ENCODE data around the gene GRAMD4. TPM values are rescaled to one million over a fixed set of nuclear protein-coding genes. Genes with fewer than 3 reads are reported as not detected.

GRAMD4 gene
- total RNA-seq, 5 donors from 2014 or later (not counting 1 experiment from before 2014, with no cell fraction given): 8.8 to 24.3 (median 22.9) TPM

GRCh38 chr22:46574993-46575910, 44.9 kb upstream of the GRAMD4 start:
- Mint-ChIP-seq H3K4me1 (peaks cover 32 to 42% (median 41%) of the 10 kb centered on the region in 3 donors), H3K27ac (peak overlapping the region; percentile 73 to 86), H3K9me3 (peaks cover 5 to 12% (median 9%) of the 10 kb centered on the region in 3 donors), H3K27me3 (no peaks in the 10 kb centered on the region), H3K36me3 (no peaks in the 10 kb centered on the region), H3K4me3 (peak overlapping the region; percentile 79 to 82 (median 80))
- H3K27ac ChIP-seq (ENCODE audit: low read length): no peak overlapping the region
- WGBS (ENCODE audit: insufficient coverage): 90% methylated on average over 16 of the region's 19 CpGs
- no peak for ATAC-seq (replicated peaks in 1 of 4)
- no peak overlapping the region for H3K4me3 ChIP-seq (ENCODE audit: control insufficient read depth in 1 of 2, extremely low read depth in 1 of 2, low read length in 1 of 2)
- H3K4me1 ChIP-seq (ENCODE audit: control insufficient read depth in 1 of 2, extremely low read depth in 1 of 2, insufficient read depth in 2 of 2, low read length in 2 of 2): peaks cover 9 to 33% of the 10 kb centered on the region in 2 experiments
- ChIA-PET POLR2A (no interaction called here), CTCF (interaction anchor here in 1 of 2 donors (0.7 kb wide), 1 partner anchor 187 kb away, joined by 3 read pairs; the partner anchor contains the start of gene TBC1D22A)
- no peak for DNase-seq
- peaks cover 0 to 6% of the 10 kb centered on the region in 2 donors for H3K36me3 ChIP-seq (ENCODE audit: control insufficient read depth in 2 of 2, extremely low read depth in 1 of 2, insufficient read depth in 1 of 2, low read length in 1 of 2)
- no peaks in the 10 kb centered on the region for H3K27me3 ChIP-seq (replicated peaks in 1 of 2; ENCODE audit: control insufficient read depth in 2 of 2, extremely low read depth in 1 of 2, insufficient read depth in 2 of 2, low read length in 1 of 2)
- no peaks in the 10 kb centered on the region for H3K9me3 ChIP-seq

- H3K27me3 ChIP-seq (replicated peaks in 1 of 2; ENCODE audit: control insufficient read depth in 2 of 2, extremely low read depth in 1 of 2, insufficient read depth in 2 of 2, low read length in 1 of 2): no peaks in the 10 kb centered on the region
- H3K36me3 ChIP-seq (ENCODE audit: control insufficient read depth in 2 of 2, extremely low read depth in 1 of 2, insufficient read depth in 1 of 2, low read length in 1 of 2): peaks cover 0 to 6% of the 10 kb centered on the region in 2 donors
- peak overlapping the region; percentile 46 to 62 for H3K4me3 ChIP-seq (ENCODE audit: control insufficient read depth in 1 of 2, extremely low read depth in 1 of 2, low read length in 1 of 2)
- CTCF ChIA-PET: interaction anchor here (0.7 to 1.6 kb wide), 2 partner anchors 228 to 1358 kb away, joined by 3 to 4 read pairs; no protein-coding TSS in a partner anchor
- DNase-seq (peak in 2 of 35 experiments; percentile 10 to 22), ATAC-seq (replicated peaks in 1 of 4) (peak in 1 of 4 experiments; percentile 6)
- no peaks in the 10 kb centered on the region for H3K9me3 ChIP-seq
- H3K27ac ChIP-seq (ENCODE audit: low read length): peak overlapping the region; percentile 41
- no peaks in the 10 kb centered on the region for H3K27me3 Mint-ChIP-seq
- POLR2A ChIA-PET: no interaction called here
- peak overlapping the region; percentile 79 to 82 (median 80) for H3K4me3 Mint-ChIP-seq
- H3K36me3 Mint-ChIP-seq: no peaks in the 10 kb centered on the region
- H3K4me1 ChIP-seq (ENCODE audit: control insufficient read depth in 1 of 2, extremely low read depth in 1 of 2, insufficient read depth in 2 of 2, low read length in 2 of 2): peaks cover 9 to 33% of the 10 kb centered on the region in 2 experiments
- H3K4me1 Mint-ChIP-seq: peaks cover 32 to 46% (median 45%) of the 10 kb centered on the region in 3 donors
- H3K27ac Mint-ChIP-seq: peak overlapping the region; percentile 76 to 86
- H3K9me3 Mint-ChIP-seq: peaks cover 5 to 12% (median 9%) of the 10 kb centered on the region in 3 donors
- 45% methylated on average over 4 of the region's 10 CpGs for WGBS (ENCODE audit: insufficient coverage)
Measured at GRCh38 chr22:46575911-46576555, 44.2 kb upstream of the GRAMD4 start.

- Mint-ChIP-seq H3K4me3 (peak overlapping the region; percentile 79 to 82 (median 80)), H3K27me3 (no peaks in the 10 kb centered on the region), H3K9me3 (peaks cover 5 to 6% (median 5%) of the 10 kb centered on the region in 3 donors), H3K4me1 (peaks cover 38 to 53% (median 52%) of the 10 kb centered on the region in 3 donors), H3K27ac (no peak overlapping the region), H3K36me3 (no peaks in the 10 kb centered on the region)
- Histone ChIP-seq H3K9me3 (no peaks in the 10 kb centered on the region), H3K4me1 (ENCODE audit: control insufficient read depth in 1 of 2, extremely low read depth in 1 of 2, insufficient read depth in 2 of 2, low read length in 2 of 2) (peaks cover 14 to 41% of the 10 kb centered on the region in 2 experiments), H3K27ac (ENCODE audit: low read length) (peak overlapping the region; percentile 41), H3K4me3 (ENCODE audit: control insufficient read depth in 1 of 2, extremely low read depth in 1 of 2, low read length in 1 of 2) (peak overlapping the region; percentile 46 to 62), H3K36me3 (ENCODE audit: control insufficient read depth in 2 of 2, extremely low read depth in 1 of 2, insufficient read depth in 1 of 2, low read length in 1 of 2) (peaks cover 0 to 6% of the 10 kb centered on the region in 2 donors), H3K27me3 (replicated peaks in 1 of 2; ENCODE audit: control insufficient read depth in 2 of 2, extremely low read depth in 1 of 2, insufficient read depth in 2 of 2, low read length in 1 of 2) (no peaks in the 10 kb centered on the region)
- WGBS (ENCODE audit: insufficient coverage): 1% methylated on average over 142 of the region's 142 CpGs
- DNase-seq (peak in 32 of 35 experiments; percentile 24 to 87 (median 48)), ATAC-seq (replicated peaks in 1 of 4) (peak; percentile 78 to 83 (median 82))
- ChIA-PET POLR2A (interaction anchor here in 1 of 2 donors (0.5 kb wide), 1 partner anchor 282 kb away, joined by 4 read pairs; no protein-coding TSS in a partner anchor), CTCF (interaction anchor here (0.7 to 1.6 kb wide), 2 partner anchors 227 to 1359 kb away, joined by 3 to 4 read pairs; no protein-coding TSS in a partner anchor)
Measured at GRCh38 chr22:46576556-46577367, 43.4 kb upstream of the GRAMD4 start.

GRCh38 chr22:46577368-46578249, 42.6 kb upstream of the GRAMD4 start:
- Histone ChIP-seq H3K4me3 (ENCODE audit: control insufficient read depth in 1 of 2, extremely low read depth in 1 of 2, low read length in 1 of 2) (peak overlapping the region; percentile 56 to 58), H3K27ac (ENCODE audit: low read length) (no peak overlapping the region), H3K9me3 (no peaks in the 10 kb centered on the region), H3K36me3 (ENCODE audit: control insufficient read depth in 2 of 2, extremely low read depth in 1 of 2, insufficient read depth in 1 of 2, low read length in 1 of 2) (peaks cover 0 to 6% of the 10 kb centered on the region in 2 donors), H3K4me1 (ENCODE audit: control insufficient read depth in 1 of 2, extremely low read depth in 1 of 2, insufficient read depth in 2 of 2, low read length in 2 of 2) (peaks cover 17 to 48% of the 10 kb centered on the region in 2 experiments), H3K27me3 (replicated peaks in 1 of 2; ENCODE audit: control insufficient read depth in 2 of 2, extremely low read depth in 1 of 2, insufficient read depth in 2 of 2, low read length in 1 of 2) (no peaks in the 10 kb centered on the region)
- ChIA-PET POLR2A (interaction anchor here in 1 of 2 donors (0.5 kb wide), 1 partner anchor 283 kb away, joined by 4 read pairs; no protein-coding TSS in a partner anchor), CTCF (interaction anchor here in 1 of 2 donors (1.6 kb wide), 1 partner anchor 226 kb away, joined by 3 read pairs; no protein-coding TSS in a partner anchor)
- Mint-ChIP-seq H3K36me3 (no peaks in the 10 kb centered on the region), H3K27ac (peak overlapping the region; percentile 72 to 86), H3K4me1 (peaks cover 38 to 57% (median 53%) of the 10 kb centered on the region in 3 donors), H3K9me3 (no peaks in the 10 kb centered on the region), H3K27me3 (no peaks in the 10 kb centered on the region), H3K4me3 (peak overlapping the region; percentile 85 to 91 (median 88))
- 1% methylated on average over 58 of the region's 65 CpGs for WGBS (ENCODE audit: insufficient coverage)
- DNase-seq (peak in 8 of 35 experiments; percentile 4 to 29 (median 16)), ATAC-seq (replicated peaks in 1 of 4) (peak; percentile 15 to 41 (median 29))

- peaks cover 38 to 57% (median 53%) of the 10 kb centered on the region in 3 donors for H3K4me1 Mint-ChIP-seq
- H3K9me3 Mint-ChIP-seq: no peaks in the 10 kb centered on the region
- H3K36me3 ChIP-seq (ENCODE audit: control insufficient read depth in 2 of 2, extremely low read depth in 1 of 2, insufficient read depth in 1 of 2, low read length in 1 of 2): peaks cover 0 to 6% of the 10 kb centered on the region in 2 donors
- DNase-seq (peak in 1 of 35 experiments; percentile 1), ATAC-seq (replicated peaks in 1 of 4) (no peak)
- peak overlapping the region in 1 of 2 donors; percentile 58 for H3K4me3 ChIP-seq (ENCODE audit: control insufficient read depth in 1 of 2, extremely low read depth in 1 of 2, low read length in 1 of 2)
- WGBS (ENCODE audit: insufficient coverage): 71% methylated on average over 6 of the region's 9 CpGs
- H3K27me3 Mint-ChIP-seq: no peaks in the 10 kb centered on the region
- no peaks in the 10 kb centered on the region for H3K9me3 ChIP-seq
- POLR2A ChIA-PET: no interaction called here
- no peaks in the 10 kb centered on the region for H3K27me3 ChIP-seq (replicated peaks in 1 of 2; ENCODE audit: control insufficient read depth in 2 of 2, extremely low read depth in 1 of 2, insufficient read depth in 2 of 2, low read length in 1 of 2)
- H3K27ac ChIP-seq (ENCODE audit: low read length): no peak overlapping the region
- H3K4me3 Mint-ChIP-seq: peak overlapping the region; percentile 85 to 91 (median 88)
- H3K27ac Mint-ChIP-seq: peak overlapping the region in 1 of 2 donors; percentile 72
- no peaks in the 10 kb centered on the region for H3K36me3 Mint-ChIP-seq
- CTCF ChIA-PET: no interaction called here
- peaks cover 17 to 48% of the 10 kb centered on the region in 2 experiments for H3K4me1 ChIP-seq (ENCODE audit: control insufficient read depth in 1 of 2, extremely low read depth in 1 of 2, insufficient read depth in 2 of 2, low read length in 2 of 2)
Measured at GRCh38 chr22:46578251-46578823, 41.8 kb upstream of the GRAMD4 start.

Data from T-cell (primary cell).